Fibroblast of lung (primary cell): ENCODE results near the gene CHD3.

Experiments used
- EZH2 ChIP-seq: IDR thresholded peaks from 2 replicates; pipeline ENCODE4 v1.5.1; 2012; ENCODE audit warnings: low read length, control low read depth, mild to moderate bottlenecking; ENCODE audit errors: missing control alignments
- TF ChIP-seq, protein P1 (sequence below), 2 donors: IDR thresholded peaks in 1 of 2; conservative IDR thresholded peaks in 1 of 2; 1 replicate in 1 of 2; 2 replicates in 1 of 2; pipeline ENCODE4 v1.5.1; 2011 to 2012; ENCODE audit warnings: low read length in 2 of 2, control low read depth in 1 of 2, inconsistent platforms in 1 of 2, low read depth in 1 of 2, mild to moderate bottlenecking in 1 of 2

DNA sequence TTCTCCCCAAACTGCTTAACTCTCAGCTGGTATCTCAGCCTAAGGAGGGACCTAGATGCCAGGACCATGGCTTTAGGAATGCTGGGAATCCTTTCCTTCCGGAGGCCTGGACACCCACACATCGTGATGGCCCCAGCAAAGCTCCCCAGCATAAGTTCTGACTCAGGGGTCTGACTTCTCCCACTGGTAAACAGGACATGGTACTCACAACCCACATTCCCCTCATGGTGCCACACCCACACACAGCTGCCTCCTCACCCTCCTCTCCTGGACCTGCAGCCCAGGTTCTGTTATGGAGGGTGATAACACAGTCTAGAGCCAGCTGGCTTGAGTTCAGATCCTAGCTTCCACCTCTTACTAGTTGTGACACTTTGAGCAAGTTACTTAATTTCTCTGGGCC lies 28.2 kb downstream of the CHD3 start:
- TF ChIP-seq, protein P1, sequence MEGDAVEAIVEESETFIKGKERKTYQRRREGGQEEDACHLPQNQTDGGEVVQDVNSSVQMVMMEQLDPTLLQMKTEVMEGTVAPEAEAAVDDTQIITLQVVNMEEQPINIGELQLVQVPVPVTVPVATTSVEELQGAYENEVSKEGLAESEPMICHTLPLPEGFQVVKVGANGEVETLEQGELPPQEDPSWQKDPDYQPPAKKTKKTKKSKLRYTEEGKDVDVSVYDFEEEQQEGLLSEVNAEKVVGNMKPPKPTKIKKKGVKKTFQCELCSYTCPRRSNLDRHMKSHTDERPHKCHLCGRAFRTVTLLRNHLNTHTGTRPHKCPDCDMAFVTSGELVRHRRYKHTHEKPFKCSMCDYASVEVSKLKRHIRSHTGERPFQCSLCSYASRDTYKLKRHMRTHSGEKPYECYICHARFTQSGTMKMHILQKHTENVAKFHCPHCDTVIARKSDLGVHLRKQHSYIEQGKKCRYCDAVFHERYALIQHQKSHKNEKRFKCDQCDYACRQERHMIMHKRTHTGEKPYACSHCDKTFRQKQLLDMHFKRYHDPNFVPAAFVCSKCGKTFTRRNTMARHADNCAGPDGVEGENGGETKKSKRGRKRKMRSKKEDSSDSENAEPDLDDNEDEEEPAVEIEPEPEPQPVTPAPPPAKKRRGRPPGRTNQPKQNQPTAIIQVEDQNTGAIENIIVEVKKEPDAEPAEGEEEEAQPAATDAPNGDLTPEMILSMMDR (conservative IDR thresholded peaks at IDR 0.05 in 1 of 2, IDR thresholded peaks at IDR 0.05 in 1 of 2; ENCODE audit: low read depth in 1 of 2, low read length in 2 of 2), result no peak
- no peak for TF ChIP-seq EZH2
